Raji (cell line): Measurements from ENCODE around the gene COP1.

Source experiments
- POLR2A ChIP-seq: IDR thresholded peaks from 2 replicates; pipeline ENCODE4 v1.6.1; 2011; ENCODE audit warnings: low read depth, low read length, control low read depth; ENCODE audit not compliant: insufficient read depth

The COP1 gene

GRCh38 chr1:175901076-175901836 is 305.8 kb downstream of the COP1 start:
- no peak for TF ChIP-seq POLR2A

GRCh38 chr1:175900171-175900570 is 306.9 kb downstream of the COP1 start:
- TF ChIP-seq POLR2A = no peak

GRCh38 chr1:175895966-175896365 is 311.1 kb downstream of the COP1 start:
- TF ChIP-seq POLR2A = no peak
